Kidney (tissue), 14 donors: ENCODE data around the gene CCNL2. TPM values are rescaled to one million over a fixed set of nuclear protein-coding genes. Genes with fewer than 3 reads are reported as not detected.

Experiments used
- DNase-seq, 5 donors: peaks; one replicate each; pipeline ENCODE4 v3.0.0-alpha.2; 2013 to 2020
- FAIRE-seq: peaks from 2 replicates; lab custom pipeline; 2012; peaks lifted over from hg19 to GRCh38; lab: Jason Lieb, UNC
- H3K27ac ChIP-seq, 2 donors: one replicate each; pipeline ENCODE4 v1.7.0; 2013; ENCODE audit warnings: low read depth in 2 of 2, low read length in 2 of 2, inconsistent platforms in 1 of 2
- H3K27me3 ChIP-seq: one replicate; pipeline ENCODE4 v1.7.1; 2013; ENCODE audit warnings: low read length, inconsistent platforms; ENCODE audit not compliant: control insufficient read depth, insufficient read depth
- H3K36me3 ChIP-seq, 3 donors: one replicate each; pipeline versions ENCODE4 v1.7.0 to v1.7.1; 2013; ENCODE audit warnings: low read length in 3 of 3, control low read depth in 1 of 3, inconsistent platforms in 1 of 3; ENCODE audit not compliant: insufficient read depth in 3 of 3, control insufficient read depth in 2 of 3
- H3K4me1 ChIP-seq, 3 donors: one replicate each; pipeline versions ENCODE4 v1.7.0 to v1.7.1; 2013; ENCODE audit warnings: low read length in 3 of 3, inconsistent platforms in 1 of 3, low read depth in 1 of 3; ENCODE audit not compliant: control insufficient read depth in 2 of 3, insufficient read depth in 2 of 3
- H3K4me3 ChIP-seq, 3 donors: one replicate each; pipeline versions ENCODE4 v1.7.0 to v1.8.1; 2013; ENCODE audit warnings: low read length in 3 of 3, control low read depth in 1 of 3, inconsistent platforms in 1 of 3
- H3K9ac ChIP-seq, 3 donors: one replicate each; pipeline versions ENCODE4 v1.7.0 to v1.7.1; 2013; ENCODE audit warnings: low read length in 3 of 3, control low read depth in 1 of 3, inconsistent platforms in 1 of 3
- H3K9me3 ChIP-seq, 3 donors: one replicate each; pipeline versions ENCODE4 v1.7.0 to v1.7.1; 2013; ENCODE audit warnings: low read length in 3 of 3, control low read depth in 1 of 3, inconsistent platforms in 1 of 3; ENCODE audit not compliant: control insufficient read depth in 2 of 3, insufficient read depth in 1 of 3
- CTCF ChIP-seq: IDR thresholded peaks from 3 replicates; pipeline ENCODE4 v1.5.1; 2012; ENCODE audit warnings: mild to moderate bottlenecking, moderate library complexity, borderline replicate concordance; ENCODE audit not compliant: insufficient read depth; ENCODE audit errors: extremely low read depth
- intact Hi-C: fragments of 100-400 bp; cut with DNase I; formaldehyde crosslinking; loops from one replicate; pipeline ENCODE4 v1.11.1; 2022
- polyA plus RNA-seq: library from polyadenylated mRNA; stranded (reverse); fragments of 350-450 nt; fragmentation: Illumina TruSeq; extraction: RNeasy Lipid Tissue Mini Kit (QIAGEN cat#74804); gene quantifications from one replicate; pipeline ENCODE4 v1.2.3, GENCODE V29; 2014; ENCODE audit warnings: low read depth, low replicate concordance; ENCODE audit not compliant: insufficient read depth
- total RNA-seq: library from RNA; stranded (reverse); fragmentation: NEBNext Ultra II Directional; extraction: Animal tissue kit (Norgen Biotek cat#: 25700); gene quantifications from one replicate; pipeline ENCODE4 v1.2.1, GENCODE V29; 2021
- donor health status: control.
- donor health status: control.
- donor health status: control.
- donor health status: control.
- donor health status: control.
- donor health status: DM: yes; HTN: yes; CAD: no.
- donor health status: Normal renal cell carcinoma (clear cell type).

CCNL2 gene
- total and polyA plus RNA-seq, 2 donors from 2014 or later: 72.0 to 199 TPM

GRCh38 chr1:1426496-1427105 is 27.5 kb upstream of the CCNL2 start:
- intact Hi-C loops: no loop called here
- TF ChIP-seq CTCF: no peak
- H3K9me3 ChIP-seq: no peaks in the 10 kb centered on the region
- H3K36me3 ChIP-seq: no peaks in the 10 kb centered on the region
- no peak overlapping the region for H3K4me3 ChIP-seq
- H3K4me1 ChIP-seq: peaks cover 0 to 5% (median 0%) of the 10 kb centered on the region in 3 donors
- no peak overlapping the region for H3K9ac ChIP-seq
- H3K27me3 ChIP-seq: no peaks in the 10 kb centered on the region
- DNase-seq: peak in 1 of 5 donors; percentile 46
- no peak for FAIRE-seq
- peak overlapping the region in 1 of 2 donors; percentile 43 for H3K27ac ChIP-seq

- intact Hi-C loops: no loop called here
- no peak overlapping the region for H3K9ac ChIP-seq
- FAIRE-seq (no peak), DNase-seq (peak in 2 of 5 donors; percentile 72 to 73)
- no peaks in the 10 kb centered on the region for H3K36me3 ChIP-seq
- peak overlapping the region in 1 of 2 donors; percentile 43 for H3K27ac ChIP-seq
- no peaks in the 10 kb centered on the region for H3K9me3 ChIP-seq
- no peak overlapping the region for H3K4me3 ChIP-seq
- TF ChIP-seq CTCF: no peak
- H3K4me1 ChIP-seq: peaks cover 0 to 3% (median 0%) of the 10 kb centered on the region in 3 donors
- no peaks in the 10 kb centered on the region for H3K27me3 ChIP-seq
These were observed 26.8 kb upstream of the CCNL2 start for GRCh38 chr1:1425753-1426495.

- H3K4me1 ChIP-seq: peaks cover 0 to 3% (median 0%) of the 10 kb centered on the region in 3 donors
- H3K36me3 ChIP-seq: no peaks in the 10 kb centered on the region
- no peak overlapping the region for H3K4me3 ChIP-seq
- intact Hi-C loops: no loop called here
- no peak for TF ChIP-seq CTCF
- no peak overlapping the region for H3K9ac ChIP-seq
- no peaks in the 10 kb centered on the region for H3K9me3 ChIP-seq
- FAIRE-seq (no peak), DNase-seq (peak in 1 of 5 donors; percentile 56)
- no peaks in the 10 kb centered on the region for H3K27me3 ChIP-seq
- H3K27ac ChIP-seq: no peak overlapping the region
These were observed 26.3 kb upstream of the CCNL2 start for GRCh38 chr1:1425426-1425752.
